Uterus (tissue), 4 donors: ENCODE data around the gene IFIT2. TPM values are rescaled to one million over a fixed set of nuclear protein-coding genes. Genes with fewer than 3 reads are reported as not detected.
"Not testable (repeated sequence)": the region's sequence is repeated elsewhere in the genome, so short reads cannot be mapped to it uniquely, and the experiment has no call there.

Experiments
- DNase-seq, 2 donors: peaks; one replicate each; pipeline ENCODE4 v3.0.0-alpha.2; 2019 to 2020
- H3K27ac ChIP-seq, 2 donors: fragments of 200-600 bp; sonication (generic); 1 replicate in 1 of 2; 2 replicates in 1 of 2; pipeline ENCODE4 v1.5.1; 2016 to 2018
- H3K27me3 ChIP-seq, 2 donors: fragments of 200-600 bp; sonication (generic); one replicate each; pipeline ENCODE4 v1.5.1; 2018 to 2019; ENCODE audit warnings: control low read depth in 1 of 2
- H3K36me3 ChIP-seq, 2 donors: fragments of 200-600 bp; sonication (generic); one replicate each; pipeline ENCODE4 v1.5.1; 2019; ENCODE audit warnings: control low read depth in 1 of 2
- H3K4me1 ChIP-seq, 2 donors: fragments of 200-600 bp; sonication (generic); one replicate each; pipeline ENCODE4 v1.5.1; 2018 to 2019; ENCODE audit warnings: control low read depth in 1 of 2
- H3K4me3 ChIP-seq, 2 donors: fragments of 200-600 bp; sonication (generic); 1 replicate in 1 of 2; 2 replicates in 1 of 2; pipeline ENCODE4 v1.5.1; 2018 to 2019; ENCODE audit warnings: mild to moderate bottlenecking in 1 of 2
- H3K9me3 ChIP-seq, 2 donors: fragments of 200-600 bp; sonication (generic); one replicate each; pipeline ENCODE4 v1.5.1; 2019; ENCODE audit warnings: control low read depth in 1 of 2
- CTCF ChIP-seq, 4 experiments: fragments of 200-600 bp in 2 of 4; fragments of 450-650 bp in 2 of 4; sonication (generic) in 2 of 4; IDR thresholded peaks; one replicate each; pipeline ENCODE4 v1.5.1; 2016 to 2019; ENCODE audit warnings: antibody characterized with exemption in 4 of 4, mild to moderate bottlenecking in 2 of 4, moderate library complexity in 1 of 4
- POLR2A ChIP-seq, 2 donors: fragments of 450-650 bp; IDR thresholded peaks; one replicate each; pipeline ENCODE4 v1.6.1; 2016; ENCODE audit warnings: antibody characterized with exemption in 2 of 2, mild to moderate bottlenecking in 1 of 2, moderate library complexity in 1 of 2
- intact Hi-C: fragments of 100-400 bp; cut with DNase I; formaldehyde crosslinking; loops from one replicate; pipeline ENCODE4 v1.15.1; 2023; ENCODE audit warnings: low total_unique reads
- total RNA-seq, 4 donors: library from RNA; depleted of rRNA in 3 of 4; stranded (reverse); fragments of >200 nt in 3 of 4; gene quantifications; one replicate each; pipeline versions ENCODE4 v1.1.0 to v1.2.4, GENCODE V29; 2014 to 2023
- donor health status: DM: yes; HTN: yes; CAD: no.

IFIT2 gene
- total RNA-seq, 4 donors from 2014 or later, result 1.5 to 17.7 (median 6.1) TPM

- intact Hi-C loops, result no loop called here
- Histone ChIP-seq H3K9me3 (no peaks in the 10 kb centered on the region), H3K36me3 (no peaks in the 10 kb centered on the region), H3K27ac (no peak overlapping the region), H3K27me3 (no peaks in the 10 kb centered on the region), H3K4me3 (no peak overlapping the region), H3K4me1 (no peaks in the 10 kb centered on the region)
- no peak for TF ChIP-seq POLR2A (IDR thresholded peaks at IDR 0.05)
- no peak for TF ChIP-seq CTCF (IDR thresholded peaks at IDR 0.05)
- no peak for DNase-seq
Observed at GRCh38 chr10:89310056-89310893, 8.4 kb downstream of the IFIT2 start.

GRCh38 chr10:89312973-89313372, 11.1 kb downstream of the IFIT2 start:
- intact Hi-C loops, result no loop called here
- H3K9me3 ChIP-seq, result no peaks in the 10 kb centered on the region
- TF ChIP-seq POLR2A (IDR thresholded peaks at IDR 0.05) (no peak), CTCF (IDR thresholded peaks at IDR 0.05) (no peak)
- H3K4me3 ChIP-seq, result no peak overlapping the region
- H3K27me3 ChIP-seq, result no peaks in the 10 kb centered on the region
- no peak overlapping the region for H3K27ac ChIP-seq
- no peaks in the 10 kb centered on the region for H3K4me1 ChIP-seq
- DNase-seq, result no peak
- H3K36me3 ChIP-seq, result no peaks in the 10 kb centered on the region

- Histone ChIP-seq H3K9me3 (no peaks in the 10 kb centered on the region), H3K4me1 (no peaks in the 10 kb centered on the region), H3K27ac (no peak overlapping the region), H3K4me3 (no peak overlapping the region), H3K36me3 (no peaks in the 10 kb centered on the region), H3K27me3 (no peaks in the 10 kb centered on the region)
- TF ChIP-seq CTCF (IDR thresholded peaks at IDR 0.05), result no peak
- no peak for TF ChIP-seq POLR2A (IDR thresholded peaks at IDR 0.05)
- intact Hi-C loops, result no loop called here
- no peak for DNase-seq
Observed at GRCh38 chr10:89314676-89315075, 12.8 kb downstream of the IFIT2 start.

- not testable (repeated sequence) for H3K9me3 ChIP-seq
Observed at GRCh38 chr10:89318047-89318446, 16.2 kb downstream of the IFIT2 start.

GRCh38 chr10:89325081-89325480, 23.2 kb downstream of the IFIT2 start:
- H3K36me3 ChIP-seq, DNase-seq, intact Hi-C loops: not testable (repeated sequence)

More at GRCh38 chr10:89318047-89318446, 16.2 kb downstream of the IFIT2 start:
- intact Hi-C loops, H3K4me3 ChIP-seq, DNase-seq, H3K27me3 ChIP-seq, H3K4me1 ChIP-seq, H3K27ac ChIP-seq, H3K36me3 ChIP-seq: not testable (repeated sequence)

GRCh38 chr10:89325856-89326255, 24.0 kb downstream of the IFIT2 start:
- DNase-seq, H3K4me3 ChIP-seq, H3K9me3 ChIP-seq, H3K36me3 ChIP-seq, intact Hi-C loops, H3K4me1 ChIP-seq, H3K27me3 ChIP-seq: not testable (repeated sequence)
- H3K27ac ChIP-seq, result peak overlapping the region in 1 of 2 donors; percentile 94

More at GRCh38 chr10:89325081-89325480, 23.2 kb downstream of the IFIT2 start:
- not testable (repeated sequence) for H3K4me1 ChIP-seq, H3K27me3 ChIP-seq, H3K9me3 ChIP-seq, H3K27ac ChIP-seq, H3K4me3 ChIP-seq
